ENCODE measurements around the gene RNF157.

- no peak for TF ChIP-seq CTCF (IDR thresholded peaks at IDR 0.05)
- TF ChIP-seq POLR2A (IDR thresholded peaks at IDR 0.05), result no peak
- peak in 2 of 3 donors; percentile 61 to 64 for TF ChIP-seq POLR2AphosphoS5 (IDR thresholded peaks at IDR 0.05)
Observed at GRCh38 chr17:76262732-76263344, 22.5 kb upstream of the RNF157 start.
